Stimulated activated CD8-positive, alpha-beta memory T cell treated with anti-CD3 and anti-CD28 coated beads, Interleukin-7, amount 100 ng/mL, for 48 hours (primary cell): ENCODE measurements around the gene GART.
"Not testable (repeated sequence)": the region's sequence is repeated elsewhere in the genome, so short reads cannot be mapped to it uniquely, and the experiment has no call there.

ENCODE experiments used
- DNase-seq, 2 donors: peaks; one replicate each; pipeline ENCODE4 v3.0.0-alpha.2; 2020; ENCODE audit warnings: low read depth in 1 of 2; ENCODE audit errors: extremely low read depth in 1 of 2

GART gene

DNA sequence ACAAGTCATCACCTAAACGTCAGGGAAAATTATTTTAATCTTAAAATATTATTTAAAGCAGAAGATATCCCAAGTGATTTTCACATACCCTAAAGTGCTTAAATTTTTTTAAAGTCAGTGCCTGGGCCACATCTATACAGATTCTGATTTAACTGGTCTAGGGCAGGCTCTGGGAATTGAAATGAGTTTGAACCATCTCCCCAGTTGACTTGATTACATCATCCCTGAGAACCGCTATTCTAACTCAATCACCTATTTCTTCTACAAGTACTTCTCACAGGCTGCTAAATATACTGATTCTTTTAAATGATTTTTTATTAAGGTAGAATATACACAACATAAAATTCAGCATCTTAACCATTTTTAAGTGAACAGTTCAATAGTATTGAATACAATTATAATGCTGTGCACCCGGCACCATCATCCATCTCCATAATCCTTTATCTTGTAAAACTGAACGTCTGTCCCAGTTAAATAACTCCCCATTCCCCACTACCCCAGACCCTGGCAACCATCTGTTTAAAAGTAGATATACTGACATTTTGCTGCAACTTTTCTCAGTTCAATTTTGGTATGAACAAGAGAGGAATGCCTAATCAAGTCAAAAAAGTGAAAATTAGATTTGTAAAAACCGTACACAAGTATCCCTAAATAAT, 19.5 kb downstream of the GART start:
- no peak for DNase-seq

- DNase-seq: no peak
Measured at GRCh38 chr21:33518899-33519298, 23.0 kb downstream of the GART start.

- no peak for DNase-seq
Measured at GRCh38 chr21:33514229-33514628, 27.7 kb downstream of the GART start.

DNA sequence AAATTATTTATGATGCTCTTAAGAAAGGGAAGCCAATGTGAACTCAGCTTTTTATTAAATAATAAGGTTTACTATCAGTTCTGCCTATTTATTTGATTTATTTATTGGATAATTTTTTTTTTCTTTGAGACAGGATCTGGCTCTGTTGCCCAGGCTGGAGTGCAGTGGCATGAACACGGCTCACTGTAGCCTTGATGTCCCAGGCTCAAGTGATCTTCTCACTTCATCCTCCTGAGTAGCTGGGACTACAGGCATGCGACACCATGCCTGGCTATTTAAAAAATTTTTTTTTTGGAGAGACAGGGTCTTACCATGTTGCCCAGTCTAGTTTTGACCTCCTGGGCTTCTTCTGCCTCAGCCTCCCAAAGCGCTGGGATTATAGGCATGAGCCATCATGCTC, 29.4 kb downstream of the GART start:
- DNase-seq: no peak

- no peak for DNase-seq
Measured at GRCh38 chr21:33511639-33512038, 30.3 kb downstream of the GART start.

GRCh38 chr21:33510826-33511225, 31.1 kb downstream of the GART start:
- DNase-seq: no peak

- DNase-seq: not testable (repeated sequence)
Measured at GRCh38 chr21:33507003-33507402, 34.9 kb downstream of the GART start.

DNA sequence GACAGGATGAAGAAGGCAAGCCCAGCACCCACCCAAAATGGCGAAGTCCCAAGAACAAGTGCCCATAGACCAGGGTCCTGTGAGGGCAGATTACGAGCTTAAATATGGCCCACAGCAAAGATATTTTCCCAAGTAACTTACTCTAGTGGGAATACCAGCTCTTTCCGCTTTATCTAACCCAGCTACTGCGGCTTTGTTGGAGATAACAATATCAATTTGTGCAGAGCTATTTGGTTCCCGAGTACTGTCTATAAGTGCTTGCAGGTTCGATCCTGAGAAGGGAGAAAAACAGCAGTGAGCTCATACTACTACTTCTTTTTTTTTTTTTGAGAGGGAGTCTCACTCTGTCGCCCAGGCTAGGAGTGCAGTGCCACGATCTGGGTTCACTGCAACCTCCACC, 36.1 kb downstream of the GART start:
- no peak for DNase-seq

- no peak for DNase-seq
Measured at GRCh38 chr21:33496345-33496744, 45.6 kb downstream of the GART start.

DNA sequence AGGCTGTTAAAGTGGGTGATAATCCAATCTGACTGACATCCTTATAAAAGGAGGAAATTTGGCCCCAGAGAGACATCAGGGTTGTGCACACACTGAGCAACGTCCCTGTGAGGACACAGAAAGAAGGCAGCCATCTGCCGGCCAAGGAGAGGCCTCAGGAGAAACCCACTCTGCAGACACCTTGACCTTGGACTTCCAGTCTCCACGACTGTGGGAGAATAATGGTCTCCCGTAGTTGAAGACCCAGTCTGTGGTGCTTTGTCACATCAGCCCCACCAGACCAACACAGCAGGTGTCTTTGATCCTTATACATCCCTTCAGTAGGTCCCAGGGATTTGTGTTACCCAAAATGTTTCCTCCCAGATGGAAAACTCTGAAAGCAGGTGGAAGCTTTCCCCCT, 46.2 kb downstream of the GART start:
- DNase-seq: no peak

DNA sequence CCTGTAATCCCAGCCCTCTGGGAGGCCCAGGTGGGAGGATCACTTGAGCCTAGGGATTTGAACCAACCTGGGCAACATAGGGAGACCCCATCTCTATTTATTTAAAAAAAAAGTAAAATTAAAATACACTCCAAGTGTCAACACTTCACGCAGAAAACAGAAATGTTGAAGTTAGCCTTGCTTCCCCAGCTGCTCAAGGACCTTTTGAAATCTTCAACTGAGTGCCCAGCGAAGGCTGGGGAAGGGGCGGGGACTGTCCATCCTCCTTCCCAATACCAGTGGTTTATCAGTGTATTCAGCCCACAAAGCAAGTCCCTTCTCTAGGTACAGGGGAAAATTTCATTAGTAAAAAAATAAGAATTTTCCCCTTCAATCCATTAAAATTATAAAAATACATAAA, 48.2 kb downstream of the GART start:
- DNase-seq: no peak

DNA sequence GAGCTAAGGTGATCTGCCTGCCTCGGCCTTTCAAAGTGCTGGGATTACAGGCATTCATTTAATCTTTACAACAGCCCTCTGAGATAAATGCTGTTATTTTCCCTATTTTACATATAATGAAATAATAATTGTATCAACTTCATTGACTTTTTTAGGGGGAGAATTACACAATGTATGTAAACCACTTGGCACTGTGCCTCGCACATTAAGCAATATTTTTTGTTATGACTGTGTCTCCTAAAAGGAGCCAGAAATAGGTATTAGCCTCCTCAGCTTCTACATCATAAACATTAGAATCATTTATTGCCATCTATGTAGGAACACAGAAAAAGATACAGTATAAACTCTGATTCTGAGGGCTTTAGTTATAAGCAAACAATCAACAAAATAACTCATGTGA, 49.3 kb downstream of the GART start:
- DNase-seq: no peak

- DNase-seq: peak; percentile 84 to 92
Measured at GRCh38 chr21:33491373-33492102, 50.4 kb downstream of the GART start, which contains the start of gene DNAJC28. Gene DNAJC28 (minus strand): TSS chr21:33491716. CDS start chr21:33489393, 2,323 bp downstream.

DNA sequence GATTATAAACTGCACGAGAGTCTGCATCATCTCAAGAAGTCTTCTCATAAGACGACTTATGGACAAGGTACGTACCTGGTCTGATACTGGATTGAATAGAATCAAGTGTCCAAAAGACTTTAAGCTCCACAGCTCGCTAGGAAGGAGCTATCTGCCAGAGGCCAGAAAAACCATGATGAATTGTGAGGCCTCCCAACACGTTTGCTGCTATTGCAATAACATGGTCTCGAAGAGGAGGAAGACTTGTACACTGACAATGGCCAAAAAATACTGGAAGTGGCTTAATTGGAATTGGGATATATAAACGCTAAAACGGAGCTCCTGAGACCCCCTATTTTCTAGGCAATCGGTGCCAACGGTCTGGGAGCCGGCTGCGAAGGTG, 50.9 kb downstream of the GART start:
- DNase-seq: no peak

DNA sequence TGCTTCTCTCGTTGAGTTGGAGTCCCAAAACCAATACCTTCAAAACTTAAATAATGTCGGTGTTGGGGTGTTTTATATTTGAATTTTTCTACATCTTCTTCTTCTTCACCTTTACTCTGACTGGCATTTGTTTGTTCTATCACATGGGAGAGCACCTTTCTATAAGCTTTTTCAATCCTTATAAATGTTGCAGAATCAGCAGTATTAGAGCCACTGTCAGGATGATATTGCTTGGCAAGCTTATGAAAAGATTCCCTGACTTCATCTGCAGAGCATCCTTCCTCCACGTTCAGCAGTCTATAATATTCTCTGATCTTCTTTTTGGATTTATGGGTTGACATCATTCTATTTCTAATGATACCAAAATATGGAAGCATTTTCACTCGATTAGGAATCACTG, 53.0 kb downstream of the GART start:
- DNase-seq: no peak

GRCh38 chr21:33487996-33488395, 53.9 kb downstream of the GART start:
- DNase-seq: no peak

DNA sequence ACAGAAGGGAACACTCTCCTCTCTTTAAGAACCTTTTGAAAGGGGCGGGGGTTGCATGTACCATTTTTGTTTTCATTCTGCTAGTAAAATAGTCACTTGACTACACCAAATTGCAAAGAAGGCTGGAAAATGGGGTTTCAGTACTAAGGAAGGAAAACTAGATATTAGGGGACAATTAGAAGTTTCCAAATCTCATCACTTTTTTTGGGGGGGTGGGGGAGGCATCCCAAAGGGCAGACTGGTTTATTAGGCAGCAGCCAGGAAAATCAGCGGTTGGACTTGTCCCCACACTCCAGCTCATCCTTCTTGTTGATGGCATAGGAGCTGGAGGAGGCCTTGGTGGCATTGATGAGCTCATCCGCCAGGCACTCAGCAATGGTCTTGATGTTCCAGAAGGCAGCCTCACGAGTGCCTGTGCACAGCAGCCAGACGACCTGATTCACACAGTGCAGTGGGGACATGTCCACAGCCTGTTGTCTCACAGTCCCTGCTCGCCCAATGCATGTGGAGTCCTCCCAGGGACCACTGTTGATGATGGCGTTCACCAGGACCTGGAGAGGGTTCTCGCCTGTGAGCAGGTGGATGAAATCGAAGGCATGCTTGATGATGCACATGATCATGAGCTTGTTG, 60.5 kb downstream of the GART start:
- no peak for DNase-seq

GRCh38 chr21:33480481-33481103, 61.3 kb downstream of the GART start:
- no peak for DNase-seq

DNA sequence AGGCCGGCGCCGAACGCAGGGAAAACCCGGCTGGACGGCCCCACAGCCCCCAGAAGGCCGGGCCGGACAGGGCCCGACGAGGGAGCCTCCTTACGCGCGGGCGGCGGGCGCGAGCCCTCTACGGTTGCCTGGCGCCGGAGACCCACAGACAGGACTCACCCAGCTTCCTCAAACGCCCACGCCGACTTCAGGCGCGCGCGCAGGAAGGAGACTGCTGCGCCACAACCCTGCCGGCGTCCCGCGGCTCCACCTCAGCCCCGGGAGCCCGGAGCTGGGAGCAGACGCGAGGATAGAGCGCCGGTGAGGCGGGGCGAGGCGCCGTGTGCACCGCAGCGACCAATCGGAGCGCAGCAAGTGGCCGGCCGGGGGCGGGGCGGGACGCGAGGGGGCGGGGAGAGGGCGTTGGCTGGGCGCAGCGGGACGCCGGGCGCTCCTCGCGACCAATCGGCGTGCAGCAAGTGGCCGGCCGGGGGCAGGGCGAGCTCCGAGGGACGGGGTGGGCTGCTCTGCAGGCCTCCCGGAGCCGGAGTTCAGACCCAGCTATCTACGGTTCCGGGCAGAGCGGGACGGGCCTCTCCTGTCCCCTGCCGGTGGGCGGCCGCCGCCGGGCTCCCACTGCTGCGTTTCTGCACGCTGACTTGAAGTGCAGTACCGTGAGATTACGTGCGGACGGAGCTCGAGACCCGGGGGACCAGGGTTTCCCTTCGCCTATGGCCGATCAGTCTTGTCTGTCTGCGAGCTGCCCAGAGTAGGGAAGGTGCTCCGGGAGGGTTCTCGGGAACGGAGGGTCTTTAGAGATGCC, 62.0 kb downstream of the GART start, which contains the start of gene TMEM50B:
TSS of gene TMEM50B (minus strand) at position 296 of the 802 bp plus-strand sequence. CDS start 11,089 bp downstream, outside the sequence.
- peak; percentile 95 to 98 for DNase-seq

DNA sequence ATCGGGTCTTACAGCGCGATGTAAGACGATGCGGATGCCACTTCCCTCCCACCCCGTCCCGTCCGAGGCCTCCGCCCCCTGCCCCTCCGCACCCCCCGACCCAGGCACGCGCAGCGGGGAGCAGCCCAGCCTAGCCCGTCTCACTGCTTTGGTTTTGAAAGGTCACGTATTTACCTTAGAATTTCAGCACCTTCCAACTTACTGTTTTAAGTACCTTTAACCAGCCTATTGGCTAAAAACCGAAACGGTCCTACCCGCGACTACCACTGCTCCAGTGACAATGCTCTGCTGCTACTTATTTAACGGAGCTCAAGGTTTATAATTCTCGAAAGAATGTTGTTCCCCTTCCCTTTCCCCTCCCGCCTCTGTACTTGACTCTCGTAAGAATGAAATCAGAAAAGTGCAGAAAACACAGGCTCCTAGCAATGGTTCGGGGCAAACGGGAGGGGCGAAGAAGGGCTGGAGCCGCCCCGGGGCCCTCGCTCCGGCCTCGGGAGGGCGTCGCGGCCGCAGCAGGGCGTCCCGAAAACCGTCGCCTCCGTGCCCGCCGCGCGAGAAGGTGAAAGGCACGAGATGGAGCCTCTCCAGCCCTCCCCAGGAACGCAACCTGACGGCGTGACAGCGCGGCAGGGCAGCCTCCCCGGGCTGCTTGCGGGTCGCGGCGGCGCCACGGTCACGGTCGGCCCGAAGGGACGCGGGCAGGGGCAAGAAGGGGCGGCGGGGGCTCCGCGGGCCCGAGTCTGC, 62.8 kb downstream of the GART start:
- peak in 1 of 2 donors; percentile 6 for DNase-seq
